ENCODE results near the gene CLCN2.

CLCN2 gene

DNA sequence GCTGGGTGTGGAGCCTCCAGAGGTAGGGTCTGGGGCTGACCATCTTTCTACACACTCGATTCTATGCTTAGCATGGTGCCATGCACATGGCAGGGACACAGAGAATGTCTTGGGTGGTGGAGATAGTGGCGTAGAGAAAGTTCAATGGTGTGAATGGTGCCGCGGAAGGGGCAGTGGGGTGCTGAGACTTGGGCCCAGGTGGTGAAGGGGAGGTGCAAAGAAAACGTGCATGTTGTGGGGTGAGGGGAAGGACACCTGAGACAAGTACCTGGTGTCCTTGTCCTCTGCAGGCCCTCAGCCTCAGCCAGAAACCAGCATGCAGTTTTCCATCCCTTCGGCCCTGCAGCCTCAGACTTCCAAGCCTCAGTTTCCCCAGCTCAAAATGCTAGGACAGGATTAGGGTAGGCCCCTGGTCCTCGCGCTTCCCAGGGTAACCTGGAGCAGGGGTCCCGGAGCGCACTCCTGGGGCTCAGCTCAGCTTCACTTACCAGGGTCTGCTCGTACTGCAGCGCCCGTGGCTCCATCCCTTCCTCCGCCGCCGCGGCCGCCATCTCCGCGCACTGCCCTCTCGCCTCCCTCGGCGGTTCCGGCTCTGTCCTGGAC lies 375 bp downstream of the CLCN2 start:
- no peaks in the 10 kb centered on the region for H3K27me3 ChIP-seq
- H3K9me3 ChIP-seq, result no peaks in the 10 kb centered on the region
- peaks cover 31% of the 10 kb centered on the region for H3K4me1 ChIP-seq
- peak overlapping the region; percentile 92 for H3K27ac ChIP-seq
- TF ChIP-seq Cebpa-rat (IDR thresholded peaks at IDR 0.05), result no peak
- H3K4me3 ChIP-seq, result peak overlapping the region; percentile 88
- peak overlapping the region; percentile 94 for H3K4me2 ChIP-seq
- H3K36me3 ChIP-seq, result peaks cover 38% of the 10 kb centered on the region
- H3K9ac ChIP-seq, result peak overlapping the region; percentile 83
- peaks cover 17% of the 10 kb centered on the region for H4K20me1 ChIP-seq

DNA sequence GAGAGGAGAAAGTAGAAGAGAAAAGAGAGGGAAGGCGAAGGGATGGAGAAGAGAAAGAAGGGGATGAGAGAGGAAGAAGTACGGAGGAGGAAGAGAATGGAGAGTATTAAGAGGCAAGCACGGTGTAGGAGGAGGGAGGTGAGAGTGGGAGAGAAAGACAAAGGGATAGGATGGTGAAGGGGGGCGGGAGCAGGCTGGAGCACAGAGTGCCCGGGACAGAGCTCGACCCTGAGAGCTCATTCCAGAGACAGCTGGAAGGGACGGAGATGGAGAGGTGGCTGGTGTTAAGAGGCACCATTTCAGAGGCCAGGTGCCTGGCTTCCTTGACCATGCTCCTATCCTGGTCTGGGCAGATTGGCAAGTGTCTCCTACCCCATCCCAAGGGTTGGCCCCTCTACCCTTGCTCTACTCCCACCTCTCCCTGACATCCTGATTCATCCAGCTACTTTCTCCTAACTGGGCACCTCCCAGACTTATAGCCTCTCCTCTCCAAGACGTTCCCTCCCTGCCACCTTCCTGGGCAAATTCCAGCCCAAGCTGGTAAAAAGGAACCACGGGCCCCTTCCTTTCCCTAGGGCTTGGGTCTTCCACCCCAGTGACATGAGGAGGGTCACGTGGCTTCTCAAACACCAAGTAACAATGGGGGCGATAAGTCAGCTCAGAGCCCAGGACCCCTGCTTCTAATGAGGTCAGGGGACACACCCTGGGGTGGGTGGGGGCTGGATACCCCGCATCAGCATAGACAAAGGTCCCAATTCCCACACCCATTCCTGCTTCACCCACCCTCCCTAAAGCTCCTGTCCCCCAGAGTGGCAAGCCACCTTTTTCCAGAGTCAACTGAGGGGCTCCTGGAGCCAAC lies 1.1 kb downstream of the CLCN2 start:
- peaks cover 40% of the 10 kb centered on the region for H3K36me3 ChIP-seq
- H3K4me2 ChIP-seq, result peak overlapping the region; percentile 94
- H3K9ac ChIP-seq, result peak overlapping the region; percentile 83; the same call in 1 of the 2 replicates
- TF ChIP-seq Cebpa-rat (IDR thresholded peaks at IDR 0.05), result no peak
- peaks cover 15% of the 10 kb centered on the region; the same call in 1 of the 2 replicates for H4K20me1 ChIP-seq
- H3K4me1 ChIP-seq, result peaks cover 29% of the 10 kb centered on the region
- H3K27me3 ChIP-seq, result no peaks in the 10 kb centered on the region
- H3K4me3 ChIP-seq, result peak overlapping the region; percentile 88
- no peak overlapping the region for H3K27ac ChIP-seq
- H3K9me3 ChIP-seq, result no peaks in the 10 kb centered on the region

DNA sequence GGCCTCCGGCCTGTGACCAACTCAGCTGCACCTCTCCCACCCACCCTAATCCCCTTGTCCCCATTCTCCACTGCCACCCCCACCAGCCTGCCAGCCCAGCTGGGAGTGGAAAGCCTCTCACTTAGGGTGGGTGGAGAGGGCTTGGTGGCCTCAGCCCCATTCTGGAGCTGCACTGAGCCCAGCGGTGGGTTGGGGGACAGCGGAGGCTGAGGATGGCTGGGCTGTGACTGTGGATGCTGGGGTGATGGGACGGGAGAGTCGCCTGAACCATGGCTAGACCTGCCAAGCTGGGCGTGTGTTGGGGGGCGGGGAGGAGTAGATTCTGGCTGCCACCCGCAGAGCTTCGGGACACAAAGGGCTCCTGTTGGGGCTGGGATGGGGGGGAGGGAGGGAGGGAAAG lies 1.8 kb downstream of the CLCN2 start:
- no peak for TF ChIP-seq Cebpa-rat (IDR thresholded peaks at IDR 0.05)
- Histone ChIP-seq H3K9ac (no peak overlapping the region), H3K36me3 (peaks cover 40% of the 10 kb centered on the region), H3K4me1 (peaks cover 22% of the 10 kb centered on the region), H4K20me1 (peaks cover 10% of the 10 kb centered on the region; the same call in 1 of the 2 replicates), H3K4me2 (no peak overlapping the region), H3K27ac (no peak overlapping the region), H3K9me3 (no peaks in the 10 kb centered on the region), H3K27me3 (no peaks in the 10 kb centered on the region), H3K4me3 (no peak overlapping the region)

- no peak overlapping the region for H3K4me2 ChIP-seq
- peaks cover 40% of the 10 kb centered on the region for H3K36me3 ChIP-seq
- no peak for TF ChIP-seq Cebpa-rat (IDR thresholded peaks at IDR 0.05)
- peaks cover 5% of the 10 kb centered on the region; the same call in 1 of the 2 replicates for H4K20me1 ChIP-seq
- H3K27me3 ChIP-seq, result no peaks in the 10 kb centered on the region
- H3K4me3 ChIP-seq, result no peak overlapping the region
- H3K27ac ChIP-seq, result no peak overlapping the region
- no peak overlapping the region for H3K9ac ChIP-seq
- peaks cover 15% of the 10 kb centered on the region for H3K4me1 ChIP-seq
- H3K9me3 ChIP-seq, result no peaks in the 10 kb centered on the region
Measured at GRCh38 chr3:184358921-184359350, 2.5 kb downstream of the CLCN2 start.

DNA sequence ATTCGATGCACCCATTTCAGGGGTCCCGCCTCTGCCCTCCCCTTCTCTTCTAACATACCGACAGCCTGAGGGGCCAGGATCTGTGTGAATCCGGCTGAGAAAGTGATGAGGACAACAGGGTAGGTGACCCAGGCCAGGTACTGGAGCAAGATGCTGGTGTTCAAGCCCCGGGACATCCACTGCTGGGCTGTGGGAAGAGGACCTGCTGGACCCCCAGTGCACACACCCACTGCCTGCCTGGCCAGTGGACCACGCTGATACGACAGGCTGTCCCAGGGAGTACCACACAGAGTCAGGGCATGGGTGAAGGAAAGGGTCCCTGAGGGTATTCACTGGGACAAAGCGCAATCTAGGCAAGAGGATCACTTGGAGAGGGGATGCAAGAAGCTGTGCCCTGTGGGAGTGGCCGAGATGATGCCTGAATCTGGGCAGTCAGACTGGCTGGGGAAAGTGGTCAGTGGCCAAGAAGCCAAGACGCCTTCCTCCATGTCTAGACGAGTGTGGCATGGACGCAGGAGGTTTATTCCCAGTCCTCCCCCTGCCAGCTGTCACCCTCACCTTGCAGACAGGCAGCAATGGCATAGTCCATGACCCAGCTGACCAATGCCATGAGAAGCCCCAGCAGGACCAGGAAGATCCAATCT lies 3.2 kb downstream of the CLCN2 start:
- H3K9me3 ChIP-seq, result no peaks in the 10 kb centered on the region
- peaks cover 5% of the 10 kb centered on the region; the same call in 1 of the 2 replicates for H4K20me1 ChIP-seq
- no peak overlapping the region for H3K9ac ChIP-seq
- TF ChIP-seq Cebpa-rat (IDR thresholded peaks at IDR 0.05), result no peak
- no peak overlapping the region for H3K4me3 ChIP-seq
- H3K4me1 ChIP-seq, result peaks cover 13% of the 10 kb centered on the region
- no peak overlapping the region for H3K27ac ChIP-seq
- peaks cover 47% of the 10 kb centered on the region for H3K36me3 ChIP-seq
- no peak overlapping the region for H3K4me2 ChIP-seq
- no peaks in the 10 kb centered on the region for H3K27me3 ChIP-seq

- H3K36me3 ChIP-seq, result peaks cover 54% of the 10 kb centered on the region
- no peak overlapping the region for H3K4me3 ChIP-seq
- H3K27me3 ChIP-seq, result no peaks in the 10 kb centered on the region
- peaks cover 13% of the 10 kb centered on the region for H3K4me1 ChIP-seq
- H3K27ac ChIP-seq, result no peak overlapping the region
- TF ChIP-seq Cebpa-rat (IDR thresholded peaks at IDR 0.05), result no peak
- H4K20me1 ChIP-seq, result peaks cover 5% of the 10 kb centered on the region; the same call in 1 of the 2 replicates
- no peak overlapping the region for H3K9ac ChIP-seq
- no peak overlapping the region for H3K4me2 ChIP-seq
- no peaks in the 10 kb centered on the region for H3K9me3 ChIP-seq
Measured at GRCh38 chr3:184357248-184358123, 3.9 kb downstream of the CLCN2 start.

DNA sequence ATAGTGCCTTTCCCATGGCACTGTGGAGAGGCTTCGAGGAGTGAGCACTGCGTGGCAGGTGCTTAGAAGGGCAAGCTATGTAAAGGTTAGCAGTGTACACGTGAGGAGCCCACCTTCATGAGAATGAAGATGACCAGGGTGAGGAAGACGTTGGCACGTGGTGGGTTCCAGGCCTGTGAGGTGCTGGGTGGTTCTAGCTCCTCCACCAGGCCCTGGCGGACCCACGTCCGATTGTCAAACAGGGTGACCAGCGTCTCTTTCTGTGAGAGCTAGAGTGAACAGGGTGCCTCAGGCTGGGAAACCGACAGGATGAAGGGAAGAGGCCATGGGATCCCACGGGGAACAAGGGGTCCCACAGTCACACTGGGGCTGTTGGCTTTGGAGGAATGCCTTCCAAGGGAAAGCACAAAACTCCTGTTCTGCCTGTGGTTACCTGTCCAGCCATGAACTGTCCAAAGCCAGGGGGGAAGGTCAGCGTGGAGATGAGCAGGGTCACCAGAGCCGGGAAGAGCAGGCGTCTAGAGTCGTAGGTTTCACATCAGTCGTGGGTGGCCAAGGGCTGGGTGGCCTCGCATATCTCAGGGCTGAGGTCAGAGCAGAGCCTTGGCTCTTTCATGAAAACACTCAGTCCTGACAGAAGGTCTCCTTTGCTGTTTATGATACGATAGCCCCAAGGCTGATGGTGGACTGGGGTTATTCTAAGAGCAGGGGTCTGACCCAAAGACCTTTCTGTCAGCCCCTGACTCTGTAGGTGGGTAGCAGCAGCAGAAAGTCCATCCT lies 6.0 kb downstream of the CLCN2 start:
- H3K4me3 ChIP-seq, result no peak overlapping the region
- peaks cover 6% of the 10 kb centered on the region for H3K4me1 ChIP-seq
- H3K4me2 ChIP-seq, result no peak overlapping the region
- H4K20me1 ChIP-seq, result peaks cover 4% of the 10 kb centered on the region; the same call in 1 of the 2 replicates
- no peak overlapping the region for H3K9ac ChIP-seq
- H3K36me3 ChIP-seq, result peaks cover 72% of the 10 kb centered on the region
- no peak for TF ChIP-seq Cebpa-rat (IDR thresholded peaks at IDR 0.05)
- H3K9me3 ChIP-seq, result no peaks in the 10 kb centered on the region
- H3K27me3 ChIP-seq, result no peaks in the 10 kb centered on the region
- no peak overlapping the region for H3K27ac ChIP-seq

- no peak for TF ChIP-seq Cebpa-rat (IDR thresholded peaks at IDR 0.05)
- no peak overlapping the region for H3K9ac ChIP-seq
Measured at GRCh38 chr3:184354754-184355153, 6.7 kb downstream of the CLCN2 start.

More at GRCh38 chr3:184354754-184355153, 6.7 kb downstream of the CLCN2 start:
- H3K36me3 ChIP-seq, result peaks cover 77% of the 10 kb centered on the region
- H3K27me3 ChIP-seq, result no peaks in the 10 kb centered on the region
- H3K4me3 ChIP-seq, result no peak overlapping the region
- no peaks in the 10 kb centered on the region for H4K20me1 ChIP-seq
- no peak overlapping the region for H3K27ac ChIP-seq
- H3K4me1 ChIP-seq, result no peaks in the 10 kb centered on the region
- H3K4me2 ChIP-seq, result no peak overlapping the region
- H3K9me3 ChIP-seq, result no peaks in the 10 kb centered on the region
